Measurements from ENCODE around the gene PPP1R15B.

Gene PPP1R15B

GRCh38 chr1:204434116-204434755 lies 22.6 kb upstream of the PPP1R15B start:
- Histone ChIP-seq H3K4me3 (ENCODE audit: insufficient read depth in 1 of 2, low read depth in 1 of 2, low read length in 2 of 2) (no peak overlapping the region), H3K27ac (ENCODE audit: low read length, poor library complexity, severe bottlenecking) (no peak overlapping the region), H3K14ac (ENCODE audit: low read length in 2 of 2) (no peak overlapping the region), H2AFZ (ENCODE audit: low read depth, low read length) (no peak overlapping the region), H3K9me3 (ENCODE audit: control insufficient read depth, low read length) (no peaks in the 10 kb centered on the region), H3K9ac (ENCODE audit: low read length) (no peak overlapping the region), H3K4ac (ENCODE audit: low read depth in 1 of 2, low read length in 2 of 2) (no peak overlapping the region), H3K79me1 (replicated peaks; ENCODE audit: low read length, poor library complexity, severe bottlenecking) (no peaks in the 10 kb centered on the region), H3K27me3 (ENCODE audit: control insufficient read depth in 1 of 2, insufficient read depth in 1 of 2, low read length in 2 of 2) (peaks cover 0 to 5% of the 10 kb centered on the region in 2 experiments), H2BK120ac (ENCODE audit: low read depth, low read length) (no peak overlapping the region), H3K23ac (ENCODE audit: low read length in 2 of 2) (no peak overlapping the region), H2AK5ac (ENCODE audit: low read length, severe bottlenecking) (no peak overlapping the region), H4K91ac (ENCODE audit: low read length) (no peak overlapping the region), H2BK15ac (ENCODE audit: low read depth, poor library complexity, severe bottlenecking) (no peak overlapping the region), H3K18ac (ENCODE audit: low read depth in 1 of 2, low read length in 2 of 2) (no peak overlapping the region), H4K8ac (ENCODE audit: low read length) (no peak overlapping the region), H3K36me3 (ENCODE audit: control insufficient read depth in 1 of 2, insufficient read depth in 2 of 2, low read depth in 1 of 2, low read length in 2 of 2) (peaks cover 0 to 15% of the 10 kb centered on the region in 2 experiments), H3K4me1 (ENCODE audit: control insufficient read depth, insufficient read depth, low read depth, low read length) (peaks cover 9% of the 10 kb centered on the region), H3K4me2 (ENCODE audit: low read length, poor library complexity, severe bottlenecking) (no peak overlapping the region), H2BK5ac (ENCODE audit: low read depth, low read length, poor library complexity, severe bottlenecking) (no peak overlapping the region), H2BK12ac (ENCODE audit: low read length in 2 of 2) (no peak overlapping the region)
- DNase-seq: no peak
- WGBS: 95% methylated on average over 9 of the region's 9 CpGs

- no peak overlapping the region for H2BK15ac ChIP-seq (ENCODE audit: low read depth, poor library complexity, severe bottlenecking)
- no peak overlapping the region for H2BK5ac ChIP-seq (ENCODE audit: low read depth, low read length, poor library complexity, severe bottlenecking)
- no peak overlapping the region for H4K91ac ChIP-seq (ENCODE audit: low read length)
- no peak overlapping the region for H3K14ac ChIP-seq (ENCODE audit: low read length in 2 of 2)
- no peaks in the 10 kb centered on the region for H3K79me1 ChIP-seq (replicated peaks; ENCODE audit: low read length, poor library complexity, severe bottlenecking)
- H3K9ac ChIP-seq (ENCODE audit: low read length): no peak overlapping the region
- DNase-seq: no peak
- no peak overlapping the region for H2BK120ac ChIP-seq (ENCODE audit: low read depth, low read length)
- no peak overlapping the region for H2AFZ ChIP-seq (ENCODE audit: low read depth, low read length)
- H3K27ac ChIP-seq (ENCODE audit: low read length, poor library complexity, severe bottlenecking): no peak overlapping the region
- H3K18ac ChIP-seq (ENCODE audit: low read depth in 1 of 2, low read length in 2 of 2): no peak overlapping the region
- H3K23ac ChIP-seq (ENCODE audit: low read length in 2 of 2): no peak overlapping the region
- no peak overlapping the region for H3K4ac ChIP-seq (ENCODE audit: low read depth in 1 of 2, low read length in 2 of 2)
- no peak overlapping the region for H3K4me2 ChIP-seq (ENCODE audit: low read length, poor library complexity, severe bottlenecking)
- no peak overlapping the region for H3K4me3 ChIP-seq (ENCODE audit: insufficient read depth in 1 of 2, low read depth in 1 of 2, low read length in 2 of 2)
- H2BK12ac ChIP-seq (ENCODE audit: low read length in 2 of 2): no peak overlapping the region
- H3K9me3 ChIP-seq (ENCODE audit: control insufficient read depth, low read length): no peaks in the 10 kb centered on the region
- no CpG with 5 or more reads among the region's 2 CpGs for WGBS
- H3K27me3 ChIP-seq (ENCODE audit: control insufficient read depth in 1 of 2, insufficient read depth in 1 of 2, low read length in 2 of 2): peaks cover 0 to 5% of the 10 kb centered on the region in 2 experiments
- H3K4me1 ChIP-seq (ENCODE audit: control insufficient read depth, insufficient read depth, low read depth, low read length): peaks cover 3% of the 10 kb centered on the region
- no peak overlapping the region for H2AK5ac ChIP-seq (ENCODE audit: low read length, severe bottlenecking)
- H3K36me3 ChIP-seq (ENCODE audit: control insufficient read depth in 1 of 2, insufficient read depth in 2 of 2, low read depth in 1 of 2, low read length in 2 of 2): peaks cover 0 to 15% of the 10 kb centered on the region in 2 experiments
- no peak overlapping the region for H4K8ac ChIP-seq (ENCODE audit: low read length)
These were observed 21.1 kb upstream of the PPP1R15B start for GRCh38 chr1:204432708-204433107.

GRCh38 chr1:204431310-204432184 lies 19.9 kb upstream of the PPP1R15B start:
- Histone ChIP-seq H3K23ac (ENCODE audit: low read length in 2 of 2) (peak overlapping the region in 1 of 2 experiments; percentile 18), H3K4me3 (ENCODE audit: insufficient read depth in 1 of 2, low read depth in 1 of 2, low read length in 2 of 2) (no peak overlapping the region), H2BK12ac (ENCODE audit: low read length in 2 of 2) (no peak overlapping the region), H3K18ac (ENCODE audit: low read depth in 1 of 2, low read length in 2 of 2) (no peak overlapping the region), H2AK5ac (ENCODE audit: low read length, severe bottlenecking) (no peak overlapping the region), H4K91ac (ENCODE audit: low read length) (no peak overlapping the region), H3K4ac (ENCODE audit: low read depth in 1 of 2, low read length in 2 of 2) (no peak overlapping the region), H2AFZ (ENCODE audit: low read depth, low read length) (no peak overlapping the region), H3K9ac (ENCODE audit: low read length) (peak overlapping the region; percentile 11), H3K27ac (ENCODE audit: low read length, poor library complexity, severe bottlenecking) (no peak overlapping the region), H4K8ac (ENCODE audit: low read length) (no peak overlapping the region), H3K36me3 (ENCODE audit: control insufficient read depth in 1 of 2, insufficient read depth in 2 of 2, low read depth in 1 of 2, low read length in 2 of 2) (peaks cover 0 to 15% of the 10 kb centered on the region in 2 experiments), H3K4me1 (ENCODE audit: control insufficient read depth, insufficient read depth, low read depth, low read length) (peaks cover 3% of the 10 kb centered on the region), H3K27me3 (ENCODE audit: control insufficient read depth in 1 of 2, insufficient read depth in 1 of 2, low read length in 2 of 2) (peaks cover 0 to 5% of the 10 kb centered on the region in 2 experiments), H3K14ac (ENCODE audit: low read length in 2 of 2) (peak overlapping the region in 1 of 2 experiments; percentile 58), H3K79me1 (replicated peaks; ENCODE audit: low read length, poor library complexity, severe bottlenecking) (no peaks in the 10 kb centered on the region), H3K9me3 (ENCODE audit: control insufficient read depth, low read length) (no peaks in the 10 kb centered on the region), H2BK120ac (ENCODE audit: low read depth, low read length) (no peak overlapping the region), H3K4me2 (ENCODE audit: low read length, poor library complexity, severe bottlenecking) (no peak overlapping the region), H2BK5ac (ENCODE audit: low read depth, low read length, poor library complexity, severe bottlenecking) (no peak overlapping the region), H2BK15ac (ENCODE audit: low read depth, poor library complexity, severe bottlenecking) (no peak overlapping the region)
- 59% methylated on average over 10 of the region's 13 CpGs for WGBS
- DNase-seq: peak; percentile 72

GRCh38 chr1:204429746-204430145 lies 18.1 kb upstream of the PPP1R15B start:
- Histone ChIP-seq H2AK5ac (ENCODE audit: low read length, severe bottlenecking) (no peak overlapping the region), H2BK15ac (ENCODE audit: low read depth, poor library complexity, severe bottlenecking) (no peak overlapping the region)

More at GRCh38 chr1:204429746-204430145, 18.1 kb upstream of the PPP1R15B start:
- H3K23ac ChIP-seq (ENCODE audit: low read length in 2 of 2): no peak overlapping the region
- no peak overlapping the region for H3K4ac ChIP-seq (ENCODE audit: low read depth in 1 of 2, low read length in 2 of 2)
- no peaks in the 10 kb centered on the region for H3K9me3 ChIP-seq (ENCODE audit: control insufficient read depth, low read length)
- no peak overlapping the region for H2BK120ac ChIP-seq (ENCODE audit: low read depth, low read length)
- H4K8ac ChIP-seq (ENCODE audit: low read length): peak overlapping the region; percentile 13
- H2BK12ac ChIP-seq (ENCODE audit: low read length in 2 of 2): no peak overlapping the region
- peak overlapping the region in 1 of 2 experiments; percentile 21 for H3K4me3 ChIP-seq (ENCODE audit: insufficient read depth in 1 of 2, low read depth in 1 of 2, low read length in 2 of 2)
- no peaks in the 10 kb centered on the region for H3K79me1 ChIP-seq (replicated peaks; ENCODE audit: low read length, poor library complexity, severe bottlenecking)
- H3K36me3 ChIP-seq (ENCODE audit: control insufficient read depth in 1 of 2, insufficient read depth in 2 of 2, low read depth in 1 of 2, low read length in 2 of 2): peaks cover 0 to 16% of the 10 kb centered on the region in 2 experiments
- no peak overlapping the region for H3K14ac ChIP-seq (ENCODE audit: low read length in 2 of 2)
- H3K27me3 ChIP-seq (ENCODE audit: control insufficient read depth in 1 of 2, insufficient read depth in 1 of 2, low read length in 2 of 2): peaks cover 0 to 5% of the 10 kb centered on the region in 2 experiments
- H3K9ac ChIP-seq (ENCODE audit: low read length): no peak overlapping the region
- peak overlapping the region; percentile 28 for H4K91ac ChIP-seq (ENCODE audit: low read length)
- no peak overlapping the region for H3K4me2 ChIP-seq (ENCODE audit: low read length, poor library complexity, severe bottlenecking)
- H2BK5ac ChIP-seq (ENCODE audit: low read depth, low read length, poor library complexity, severe bottlenecking): no peak overlapping the region
- no peak overlapping the region for H3K27ac ChIP-seq (ENCODE audit: low read length, poor library complexity, severe bottlenecking)
- H3K18ac ChIP-seq (ENCODE audit: low read depth in 1 of 2, low read length in 2 of 2): no peak overlapping the region
- H3K4me1 ChIP-seq (ENCODE audit: control insufficient read depth, insufficient read depth, low read depth, low read length): peaks cover 3% of the 10 kb centered on the region
- H2AFZ ChIP-seq (ENCODE audit: low read depth, low read length): no peak overlapping the region
- no peak for DNase-seq
- WGBS: 96% methylated on average over 18 of the region's 18 CpGs

All from mesenchymal stem cell (in vitro differentiated cells and primary cell).